ENCODE measurements around the gene APP. TPM values are rescaled to one million over a fixed set of nuclear protein-coding genes. Genes with fewer than 3 reads are reported as not detected.

The APP gene
- total and polyA plus RNA-seq, 8 donors, result 373 to 671 (median 580) TPM

DNA sequence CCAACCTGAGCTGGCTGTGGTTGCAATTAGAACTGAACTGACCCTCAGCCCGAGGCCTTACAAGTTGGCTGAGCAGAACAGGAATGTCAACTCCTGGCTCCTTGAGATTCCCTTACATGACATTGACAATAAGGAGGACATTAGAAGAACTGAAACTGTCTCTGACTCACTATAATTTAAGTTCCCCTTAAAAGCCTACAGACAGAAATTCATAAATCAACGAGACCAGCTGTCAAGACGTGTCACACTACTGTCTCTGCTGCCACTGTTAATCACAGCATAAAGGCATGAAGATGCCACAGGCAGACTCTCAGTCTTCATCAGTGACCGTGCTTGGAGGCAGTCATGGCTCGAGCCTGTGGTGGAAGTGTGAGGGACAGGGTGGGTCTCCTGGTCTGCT is 267.0 kb downstream of the APP start:
- peaks cover 0 to 7% of the 10 kb centered on the region in 2 donors for H3K4me1 ChIP-seq
- no peaks in the 10 kb centered on the region for H3K9me3 ChIP-seq
- peak; percentile 57 for ATAC-seq
- intact Hi-C loops (cut with DNase I), result no loop called here
- peaks cover 0 to 6% of the 10 kb centered on the region in 2 donors for H3K36me3 ChIP-seq
- TF ChIP-seq, protein P1, sequence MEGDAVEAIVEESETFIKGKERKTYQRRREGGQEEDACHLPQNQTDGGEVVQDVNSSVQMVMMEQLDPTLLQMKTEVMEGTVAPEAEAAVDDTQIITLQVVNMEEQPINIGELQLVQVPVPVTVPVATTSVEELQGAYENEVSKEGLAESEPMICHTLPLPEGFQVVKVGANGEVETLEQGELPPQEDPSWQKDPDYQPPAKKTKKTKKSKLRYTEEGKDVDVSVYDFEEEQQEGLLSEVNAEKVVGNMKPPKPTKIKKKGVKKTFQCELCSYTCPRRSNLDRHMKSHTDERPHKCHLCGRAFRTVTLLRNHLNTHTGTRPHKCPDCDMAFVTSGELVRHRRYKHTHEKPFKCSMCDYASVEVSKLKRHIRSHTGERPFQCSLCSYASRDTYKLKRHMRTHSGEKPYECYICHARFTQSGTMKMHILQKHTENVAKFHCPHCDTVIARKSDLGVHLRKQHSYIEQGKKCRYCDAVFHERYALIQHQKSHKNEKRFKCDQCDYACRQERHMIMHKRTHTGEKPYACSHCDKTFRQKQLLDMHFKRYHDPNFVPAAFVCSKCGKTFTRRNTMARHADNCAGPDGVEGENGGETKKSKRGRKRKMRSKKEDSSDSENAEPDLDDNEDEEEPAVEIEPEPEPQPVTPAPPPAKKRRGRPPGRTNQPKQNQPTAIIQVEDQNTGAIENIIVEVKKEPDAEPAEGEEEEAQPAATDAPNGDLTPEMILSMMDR (IDR thresholded peaks at IDR 0.05), result no peak
- no peak for DNase-seq
- no peaks in the 10 kb centered on the region for H3K27me3 ChIP-seq
- peak overlapping the region in 1 of 2 donors; percentile 25 for H3K27ac ChIP-seq
- no peak overlapping the region for H3K4me3 ChIP-seq

DNA sequence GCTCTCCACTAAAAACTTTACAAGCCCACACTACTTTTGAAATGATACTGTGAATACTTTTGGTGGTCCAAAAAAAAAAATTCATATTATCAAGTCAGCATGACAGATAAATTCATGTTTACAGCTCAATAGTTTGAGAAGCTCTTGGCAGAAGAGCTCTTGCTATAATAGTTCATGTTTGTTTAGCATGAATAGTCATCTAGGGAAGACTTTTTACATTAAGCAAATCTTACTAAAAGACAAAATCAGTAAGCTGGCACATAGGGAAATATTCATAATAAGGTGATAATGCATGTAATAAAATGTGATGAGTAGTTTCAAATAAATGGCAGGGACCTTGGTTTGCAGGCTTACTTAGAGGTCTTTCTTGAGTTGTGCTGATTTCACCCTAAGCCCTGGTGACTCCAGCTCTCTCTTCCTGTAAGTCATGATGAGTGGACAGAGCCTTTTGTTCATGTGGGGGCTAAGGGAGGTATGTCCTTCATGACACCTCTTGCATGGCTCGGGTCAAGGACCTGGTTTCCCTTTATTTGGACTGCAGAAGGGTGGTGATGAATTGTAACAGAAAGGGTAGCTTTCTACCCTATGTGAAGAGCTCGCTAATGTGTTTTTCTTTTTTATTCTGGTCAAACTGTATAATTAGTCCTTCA is 269.1 kb downstream of the APP start:
- intact Hi-C loops (cut with DNase I), result no loop called here
- Histone ChIP-seq H3K36me3 (peaks cover 0 to 10% of the 10 kb centered on the region in 2 donors), H3K4me1 (peaks cover 0 to 8% of the 10 kb centered on the region in 2 donors)

DNA sequence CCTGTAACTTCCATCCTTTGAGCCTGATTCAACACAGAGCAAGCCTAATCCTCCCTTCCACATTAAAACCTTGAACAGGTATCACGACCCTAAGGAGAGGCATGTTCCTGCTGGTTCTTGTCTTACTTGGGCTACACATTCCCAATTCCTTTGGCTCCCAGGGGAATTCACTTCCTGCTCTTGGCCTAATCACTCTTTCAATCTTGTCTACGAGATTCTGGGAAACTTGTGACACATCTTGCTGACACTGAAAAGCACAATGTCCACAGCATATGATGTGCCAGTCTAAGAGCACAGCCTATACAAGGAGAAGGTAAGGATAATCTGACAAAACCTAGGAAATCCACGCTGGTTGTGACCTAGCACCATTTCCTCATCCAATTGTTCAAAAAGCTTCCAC is 271.9 kb downstream of the APP start:
- DNase-seq, result no peak
- intact Hi-C loops (cut with DNase I), result no loop called here
- TF ChIP-seq, protein P1 (IDR thresholded peaks at IDR 0.05), result no peak
- Histone ChIP-seq H3K36me3 (peaks cover 0 to 5% of the 10 kb centered on the region in 2 donors), H3K4me3 (no peak overlapping the region), H3K27me3 (no peaks in the 10 kb centered on the region), H3K4me1 (peaks cover 0 to 14% of the 10 kb centered on the region in 2 donors), H3K9me3 (no peaks in the 10 kb centered on the region), H3K27ac (peak overlapping the region in 1 of 2 donors; percentile 30)
- ATAC-seq, result no peak

More for the DNA sequence above, 269.1 kb downstream of the APP start:
- no peak overlapping the region for H3K27ac ChIP-seq
- TF ChIP-seq, protein P1 (IDR thresholded peaks at IDR 0.05), result no peak
- no peak overlapping the region for H3K4me3 ChIP-seq
- DNase-seq (no peak), ATAC-seq (no peak)
- no peaks in the 10 kb centered on the region for H3K27me3 ChIP-seq
- H3K9me3 ChIP-seq, result no peaks in the 10 kb centered on the region

DNA sequence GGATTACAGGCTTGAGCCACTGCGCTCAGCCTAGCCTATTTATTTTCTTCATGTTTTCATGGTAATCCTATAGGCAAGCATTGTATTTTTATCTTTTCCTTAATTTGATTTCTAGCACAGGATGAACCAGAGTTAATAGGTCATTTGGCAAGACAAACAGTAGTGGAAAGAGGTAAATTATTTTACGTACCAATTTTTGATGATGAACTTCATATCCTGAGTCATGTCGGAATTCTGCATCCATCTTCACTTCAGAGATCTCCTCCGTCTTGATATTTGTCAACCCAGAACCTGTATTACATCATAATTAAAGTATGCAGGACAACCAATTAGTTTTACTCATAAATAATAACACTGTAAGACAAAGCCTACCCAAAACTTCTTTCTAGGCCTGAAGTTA is 273.2 kb downstream of the APP start:
- ATAC-seq (no peak), DNase-seq (no peak)
- Histone ChIP-seq H3K36me3 (peaks cover 0 to 4% of the 10 kb centered on the region in 2 donors), H3K27me3 (no peaks in the 10 kb centered on the region), H3K9me3 (no peaks in the 10 kb centered on the region), H3K4me1 (peaks cover 0 to 14% of the 10 kb centered on the region in 2 donors), H3K4me3 (no peak overlapping the region), H3K27ac (no peak overlapping the region)
- TF ChIP-seq, protein P1 (IDR thresholded peaks at IDR 0.05), result no peak
- intact Hi-C loops (cut with DNase I), result no loop called here

DNA sequence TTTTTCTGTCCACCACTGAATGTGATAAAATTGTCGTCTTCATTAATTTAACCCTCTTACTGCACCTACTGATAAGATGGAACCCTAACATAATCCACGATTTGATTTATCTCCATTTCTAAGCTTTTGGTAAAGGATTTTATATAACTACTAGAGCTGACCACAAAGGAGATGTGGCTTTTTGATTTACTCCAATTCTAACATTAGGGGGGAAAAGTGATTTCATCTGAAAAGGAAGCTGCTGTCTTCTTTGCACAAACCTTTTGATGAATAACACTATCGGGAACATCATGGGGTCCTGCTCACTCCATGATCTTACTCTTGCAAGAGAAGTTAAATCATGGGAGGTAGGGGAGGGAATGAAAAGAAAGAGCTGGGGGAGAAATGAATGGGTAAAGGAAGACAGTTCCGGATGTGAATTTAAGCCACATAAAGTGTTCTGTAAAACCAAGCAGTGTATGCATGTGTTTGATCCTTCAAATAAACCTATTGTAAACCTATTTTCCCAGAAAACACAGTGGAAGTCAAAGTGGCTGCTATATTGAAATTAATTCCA is 274.0 kb downstream of the APP start:
- intact Hi-C loops (cut with DNase I), result no loop called here

More for the DNA sequence above, 274.0 kb downstream of the APP start:
- H3K36me3 ChIP-seq, result peaks cover 0 to 11% of the 10 kb centered on the region in 2 donors
- TF ChIP-seq, protein P1 (IDR thresholded peaks at IDR 0.05), result no peak
- no peaks in the 10 kb centered on the region for H3K27me3 ChIP-seq
- H3K27ac ChIP-seq, result no peak overlapping the region
- H3K4me3 ChIP-seq, result no peak overlapping the region
- ATAC-seq, result no peak
- no peak for DNase-seq
- H3K9me3 ChIP-seq, result no peaks in the 10 kb centered on the region
- H3K4me1 ChIP-seq, result peaks cover 0 to 14% of the 10 kb centered on the region in 2 donors
